HUES48 (cell line): ENCODE data around the gene CLIC5.

ENCODE experiments used
- H3K27ac ChIP-seq: one replicate; pipeline ENCODE4 v1.7.0; 2013; ENCODE audit warnings: low read depth, low read length, inconsistent platforms
- H3K27me3 ChIP-seq: 2 replicates; pipeline ENCODE4 v1.6.1; 2013; ENCODE audit warnings: mild to moderate bottlenecking, low read length; ENCODE audit not compliant: control insufficient read depth, insufficient read depth
- H3K36me3 ChIP-seq: 2 replicates; pipeline ENCODE4 v1.6.1; 2013; ENCODE audit warnings: low read length; ENCODE audit not compliant: control insufficient read depth, insufficient read depth
- H3K4me1 ChIP-seq: 2 replicates; pipeline ENCODE4 v1.6.1; 2013; ENCODE audit warnings: mild to moderate bottlenecking, low read length; ENCODE audit not compliant: control insufficient read depth, insufficient read depth
- H3K4me3 ChIP-seq: 2 replicates; pipeline ENCODE4 v1.5.1; 2013; ENCODE audit warnings: mild to moderate bottlenecking, low read depth, low read length
- H3K9ac ChIP-seq: 2 replicates; pipeline ENCODE4 v1.6.1; 2013; ENCODE audit warnings: mild to moderate bottlenecking, low read depth, low read length, moderate library complexity
- H3K9me3 ChIP-seq: 2 replicates; pipeline ENCODE4 v1.6.1; 2013; ENCODE audit warnings: low read length; ENCODE audit not compliant: control insufficient read depth, insufficient read depth

CLIC5 gene

GRCh38 chr6:45991189-45991588 is 24.5 kb downstream of the CLIC5 start:
- no peaks in the 10 kb centered on the region for H3K36me3 ChIP-seq
- H3K4me1 ChIP-seq = peaks cover 6% of the 10 kb centered on the region; the same call in 1 of the 2 replicates
- no peak overlapping the region for H3K27ac ChIP-seq
- H3K4me3 ChIP-seq = no peak overlapping the region
- no peak overlapping the region for H3K9ac ChIP-seq
- H3K27me3 ChIP-seq = no peaks in the 10 kb centered on the region
- H3K9me3 ChIP-seq = no peaks in the 10 kb centered on the region

- Histone ChIP-seq H3K4me1 (peaks cover 6% of the 10 kb centered on the region; the same call in 1 of the 2 replicates), H3K9me3 (no peaks in the 10 kb centered on the region), H3K27me3 (no peaks in the 10 kb centered on the region), H3K36me3 (no peaks in the 10 kb centered on the region), H3K27ac (no peak overlapping the region), H3K9ac (no peak overlapping the region), H3K4me3 (no peak overlapping the region)
Measured at GRCh38 chr6:45990162-45990561, 25.5 kb downstream of the CLIC5 start.

GRCh38 chr6:45988635-45989034 is 27.0 kb downstream of the CLIC5 start:
- H3K27ac ChIP-seq = no peak overlapping the region

GRCh38 chr6:45987856-45988255 is 27.8 kb downstream of the CLIC5 start:
- Histone ChIP-seq H3K27ac (no peak overlapping the region), H3K36me3 (no peaks in the 10 kb centered on the region), H3K9ac (no peak overlapping the region), H3K9me3 (no peaks in the 10 kb centered on the region), H3K4me1 (peaks cover 6% of the 10 kb centered on the region; the same call in 1 of the 2 replicates), H3K4me3 (no peak overlapping the region), H3K27me3 (no peaks in the 10 kb centered on the region)

More at GRCh38 chr6:45988635-45989034, 27.0 kb downstream of the CLIC5 start:
- no peaks in the 10 kb centered on the region for H3K36me3 ChIP-seq
- no peak overlapping the region for H3K9ac ChIP-seq
- no peaks in the 10 kb centered on the region for H3K9me3 ChIP-seq
- no peaks in the 10 kb centered on the region for H3K27me3 ChIP-seq
- H3K4me3 ChIP-seq = no peak overlapping the region
- peaks cover 6% of the 10 kb centered on the region; the same call in 1 of the 2 replicates for H3K4me1 ChIP-seq

GRCh38 chr6:45986746-45987274 is 28.9 kb downstream of the CLIC5 start:
- Histone ChIP-seq H3K27me3 (no peaks in the 10 kb centered on the region), H3K36me3 (no peaks in the 10 kb centered on the region), H3K4me3 (no peak overlapping the region), H3K9ac (no peak overlapping the region), H3K4me1 (peaks cover 6% of the 10 kb centered on the region; the same call in 1 of the 2 replicates), H3K9me3 (no peaks in the 10 kb centered on the region), H3K27ac (no peak overlapping the region)

- Histone ChIP-seq H3K4me3 (no peak overlapping the region), H3K9me3 (no peaks in the 10 kb centered on the region), H3K36me3 (no peaks in the 10 kb centered on the region), H3K27me3 (no peaks in the 10 kb centered on the region), H3K27ac (no peak overlapping the region), H3K9ac (no peak overlapping the region), H3K4me1 (peaks cover 6% of the 10 kb centered on the region; the same call in 1 of the 2 replicates)
Measured at GRCh38 chr6:45984788-45985425, 30.8 kb downstream of the CLIC5 start.

GRCh38 chr6:45984347-45984746 is 31.3 kb downstream of the CLIC5 start:
- no peak overlapping the region for H3K4me3 ChIP-seq
- no peak overlapping the region for H3K9ac ChIP-seq
- no peaks in the 10 kb centered on the region for H3K9me3 ChIP-seq
- H3K27me3 ChIP-seq = no peaks in the 10 kb centered on the region
- H3K36me3 ChIP-seq = no peaks in the 10 kb centered on the region
- peaks cover 6% of the 10 kb centered on the region; the same call in 1 of the 2 replicates for H3K4me1 ChIP-seq
- no peak overlapping the region for H3K27ac ChIP-seq

GRCh38 chr6:45983062-45983461 is 32.6 kb downstream of the CLIC5 start:
- H3K4me3 ChIP-seq = no peak overlapping the region

GRCh38 chr6:45982280-45983036 is 33.2 kb downstream of the CLIC5 start:
- Histone ChIP-seq H3K27ac (no peak overlapping the region), H3K27me3 (no peaks in the 10 kb centered on the region), H3K9me3 (no peaks in the 10 kb centered on the region), H3K4me1 (no peaks in the 10 kb centered on the region), H3K9ac (no peak overlapping the region), H3K36me3 (no peaks in the 10 kb centered on the region), H3K4me3 (no peak overlapping the region)

More at GRCh38 chr6:45983062-45983461, 32.6 kb downstream of the CLIC5 start:
- no peaks in the 10 kb centered on the region for H3K36me3 ChIP-seq
- no peak overlapping the region for H3K27ac ChIP-seq
- no peaks in the 10 kb centered on the region for H3K27me3 ChIP-seq
- no peaks in the 10 kb centered on the region for H3K4me1 ChIP-seq
- H3K9me3 ChIP-seq = no peaks in the 10 kb centered on the region
- no peak overlapping the region for H3K9ac ChIP-seq

- Histone ChIP-seq H3K9ac (no peak overlapping the region), H3K4me3 (no peak overlapping the region), H3K9me3 (no peaks in the 10 kb centered on the region), H3K27ac (no peak overlapping the region), H3K27me3 (no peaks in the 10 kb centered on the region), H3K4me1 (no peaks in the 10 kb centered on the region), H3K36me3 (no peaks in the 10 kb centered on the region)
Measured at GRCh38 chr6:45981046-45981445, 34.6 kb downstream of the CLIC5 start.

- H3K27ac ChIP-seq = no peak overlapping the region
- no peak overlapping the region for H3K4me3 ChIP-seq
- no peaks in the 10 kb centered on the region for H3K4me1 ChIP-seq
- no peaks in the 10 kb centered on the region for H3K27me3 ChIP-seq
- H3K9me3 ChIP-seq = no peaks in the 10 kb centered on the region
- H3K36me3 ChIP-seq = no peaks in the 10 kb centered on the region
- no peak overlapping the region for H3K9ac ChIP-seq
Measured at GRCh38 chr6:45979311-45979710, 36.3 kb downstream of the CLIC5 start.
